HEK293T (cell line): ENCODE data around the gene AKAP7.
"Not testable (repeated sequence)": the region's sequence is repeated elsewhere in the genome, so short reads cannot be mapped to it uniquely, and the experiment has no call there.

ENCODE experiments used
- CTCF ChIA-PET: fragments of 350-600 bp; formaldehyde crosslinking; extraction: SDS; loops from one replicate; lab custom pipeline; 2021; ENCODE audit warnings: antibody characterized with exemption, inconsistent platforms; lab: Yijun Ruan, JAX
- POLR2A ChIA-PET: fragments of 350-600 bp; formaldehyde crosslinking; extraction: SDS; loops from one replicate; lab custom pipeline; 2020; ENCODE audit warnings: antibody characterized with exemption, inconsistent platforms; lab: Yijun Ruan, JAX
- DNase-seq: peaks from one replicate; pipeline ENCODE4 v3.0.0; 2012; ENCODE audit warnings: mixed read lengths; ENCODE audit errors: extremely low spot score
- ARNT ChIP-seq: fragments of 450-650 bp; IDR thresholded peaks from 2 replicates; pipeline ENCODE4 v1.6.1; 2017; ENCODE audit warnings: mild to moderate bottlenecking
- BHLHE40 ChIP-seq: fragments of 450-650 bp; IDR thresholded peaks from 2 replicates; pipeline ENCODE4 v1.6.1; 2016; ENCODE audit warnings: mild to moderate bottlenecking, moderate library complexity, borderline replicate concordance
- CTBP1 ChIP-seq: fragments of 450-650 bp; IDR thresholded peaks from 2 replicates; pipeline ENCODE4 v1.6.1; 2016; ENCODE audit warnings: borderline replicate concordance
- ELF4 ChIP-seq: fragments of 450-650 bp; IDR thresholded peaks from 2 replicates; pipeline ENCODE4 v1.6.1; 2017; ENCODE audit warnings: antibody characterized with exemption
- FOXA1 ChIP-seq: fragments of 450-650 bp; IDR thresholded peaks from 2 replicates; pipeline ENCODE4 v1.6.1; 2016; ENCODE audit warnings: mild to moderate bottlenecking
- FOXK2 ChIP-seq: fragments of 450-650 bp; IDR thresholded peaks from 2 replicates; pipeline ENCODE4 v1.6.1; 2016; ENCODE audit warnings: mild to moderate bottlenecking
- FOXM1 ChIP-seq: fragments of 450-650 bp; IDR thresholded peaks from 2 replicates; pipeline ENCODE4 v1.6.1; 2017; ENCODE audit warnings: mild to moderate bottlenecking, borderline replicate concordance
- HDGF ChIP-seq: fragments of 450-650 bp; IDR thresholded peaks from 2 replicates; pipeline ENCODE4 v1.6.1; 2017; ENCODE audit warnings: antibody characterized with exemption, borderline replicate concordance
- L3MBTL2 ChIP-seq: fragments of 450-650 bp; conservative IDR thresholded peaks from 2 replicates; pipeline ENCODE4 v1.6.1; 2016; ENCODE audit warnings: mild to moderate bottlenecking
- LEF1 ChIP-seq: fragments of 450-650 bp; IDR thresholded peaks from 2 replicates; pipeline ENCODE4 v1.6.1; 2017; ENCODE audit warnings: mild to moderate bottlenecking, borderline replicate concordance
- NFRKB ChIP-seq: fragments of 450-650 bp; IDR thresholded peaks from 2 replicates; pipeline ENCODE4 v1.6.1; 2016; ENCODE audit warnings: mild to moderate bottlenecking, moderate library complexity
- SP1 ChIP-seq: fragments of 450-650 bp; IDR thresholded peaks from 2 replicates; pipeline ENCODE4 v1.6.1; 2017
- SUZ12 ChIP-seq: fragments of 450-650 bp; IDR thresholded peaks from 2 replicates; pipeline ENCODE4 v1.6.1; 2016; ENCODE audit warnings: mild to moderate bottlenecking
- TARDBP ChIP-seq: fragments of 450-650 bp; IDR thresholded peaks from 2 replicates; pipeline ENCODE4 v1.6.1; 2016
- ZNF384 ChIP-seq: fragments of 450-650 bp; IDR thresholded peaks from 2 replicates; pipeline ENCODE4 v1.6.1; 2016
- TF ChIP-seq, protein P1 (sequence below): fragments of 450-650 bp; IDR thresholded peaks from 2 replicates; pipeline ENCODE4 v1.6.1; 2016

The AKAP7 gene

DNA sequence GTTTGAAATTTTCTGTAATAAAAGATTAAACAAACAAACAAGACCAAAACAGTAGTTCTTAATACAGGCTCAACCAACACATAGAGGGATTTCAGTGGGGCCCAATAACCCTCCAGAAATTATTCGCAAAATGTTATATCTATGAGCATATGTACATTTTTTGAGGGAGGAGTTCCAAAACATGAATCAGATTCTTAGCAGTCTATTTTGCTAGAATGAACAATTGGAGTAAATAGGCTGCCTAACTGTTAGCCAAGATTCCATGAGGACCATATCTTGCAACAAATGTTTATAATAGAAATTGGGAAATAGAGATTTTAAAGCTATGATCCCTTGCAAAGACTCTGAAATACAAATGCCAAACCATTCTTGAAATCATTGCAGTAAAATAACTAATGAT is 186.3 kb downstream of the AKAP7 start:
- TF ChIP-seq HDGF, result no peak
- no peak for TF ChIP-seq NFRKB
- TF ChIP-seq FOXA1, result no peak
- TF ChIP-seq FOXM1, result no peak
- TF ChIP-seq L3MBTL2, result no peak
- no peak for DNase-seq
- ChIA-PET CTCF (interaction anchor here (0.7 kb wide), 1 partner anchor 141 kb away, joined by 3 read pairs; no protein-coding TSS in a partner anchor), POLR2A (no interaction called here)

DNA sequence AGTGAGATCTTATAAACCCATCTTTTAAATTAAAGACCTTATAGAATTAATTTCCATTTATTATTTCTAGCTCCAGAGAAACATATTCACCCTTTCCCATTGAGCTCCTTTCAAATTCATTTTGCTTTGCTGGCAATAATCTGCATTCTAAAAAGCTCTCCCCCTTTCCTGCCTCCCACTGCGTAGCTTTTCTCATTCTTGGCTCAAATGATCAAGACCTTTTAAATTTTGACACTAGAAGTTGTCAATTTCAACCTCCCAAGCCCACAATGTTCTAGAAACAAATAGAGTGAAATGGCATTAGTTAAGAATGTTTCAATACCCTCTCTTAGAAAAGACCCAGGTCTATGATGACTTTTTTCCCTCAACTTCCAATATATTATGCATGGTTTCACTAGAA is 186.9 kb downstream of the AKAP7 start:
- CTCF ChIA-PET, result no interaction called here
- POLR2A ChIA-PET, result no interaction called here
- TF ChIP-seq FOXK2, result no peak
- TF ChIP-seq ZNF384, result no peak
- no peak for TF ChIP-seq SUZ12
- TF ChIP-seq L3MBTL2, result no peak
- no peak for TF ChIP-seq CTBP1
- TF ChIP-seq BHLHE40, result no peak
- TF ChIP-seq TARDBP, result no peak
- no peak for TF ChIP-seq FOXA1
- no peak for TF ChIP-seq ELF4
- no peak for TF ChIP-seq LEF1
- TF ChIP-seq, protein P1, sequence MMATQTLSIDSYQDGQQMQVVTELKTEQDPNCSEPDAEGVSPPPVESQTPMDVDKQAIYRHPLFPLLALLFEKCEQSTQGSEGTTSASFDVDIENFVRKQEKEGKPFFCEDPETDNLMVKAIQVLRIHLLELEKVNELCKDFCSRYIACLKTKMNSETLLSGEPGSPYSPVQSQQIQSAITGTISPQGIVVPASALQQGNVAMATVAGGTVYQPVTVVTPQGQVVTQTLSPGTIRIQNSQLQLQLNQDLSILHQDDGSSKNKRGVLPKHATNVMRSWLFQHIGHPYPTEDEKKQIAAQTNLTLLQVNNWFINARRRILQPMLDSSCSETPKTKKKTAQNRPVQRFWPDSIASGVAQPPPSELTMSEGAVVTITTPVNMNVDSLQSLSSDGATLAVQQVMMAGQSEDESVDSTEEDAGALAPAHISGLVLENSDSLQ, result no peak
- no peak for TF ChIP-seq ARNT
- TF ChIP-seq SP1, result no peak
- TF ChIP-seq FOXM1, result no peak
- TF ChIP-seq NFRKB, result no peak
- TF ChIP-seq HDGF, result no peak
- DNase-seq, result no peak

DNA sequence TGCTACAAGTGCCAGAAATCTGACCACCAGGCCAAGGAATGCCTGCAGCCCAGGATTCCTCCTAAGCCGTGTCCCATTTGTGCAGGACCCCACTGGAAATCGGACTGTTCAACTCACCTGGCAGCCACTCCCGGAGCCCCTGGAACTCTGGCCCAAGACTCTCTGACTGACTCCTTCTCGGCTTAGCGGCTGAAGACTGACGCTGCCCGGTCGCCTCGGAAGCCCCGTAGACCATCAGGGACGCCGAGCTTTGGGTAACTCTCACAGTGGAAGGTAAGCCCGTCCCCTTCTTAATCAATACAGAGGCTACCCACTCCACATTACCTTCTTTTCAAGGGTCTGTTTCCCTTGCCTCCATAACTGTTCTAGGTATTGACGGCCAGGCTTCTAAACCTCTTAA is 190.4 kb downstream of the AKAP7 start:
- DNase-seq, POLR2A ChIA-PET, CTCF ChIA-PET: not testable (repeated sequence)

DNA sequence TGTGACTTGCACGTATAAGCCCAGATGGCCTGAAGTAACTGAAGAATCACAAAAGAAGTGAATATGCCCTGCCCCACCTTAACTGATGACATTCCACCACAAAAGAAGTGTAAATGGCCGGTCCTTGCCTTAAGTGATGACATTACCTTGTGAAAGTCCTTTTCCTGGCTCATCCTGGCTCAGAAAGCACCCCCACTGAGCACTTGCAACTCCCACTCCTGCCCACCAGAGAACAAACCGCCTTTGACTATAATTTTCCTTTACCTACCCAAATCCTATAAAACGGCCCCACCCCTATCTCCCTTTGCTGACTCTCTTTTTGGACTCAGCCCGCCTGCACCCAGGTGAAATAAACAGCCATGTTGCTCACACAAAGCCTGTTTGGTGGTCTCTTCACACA is 193.5 kb downstream of the AKAP7 start:
- DNase-seq, CTCF ChIA-PET, POLR2A ChIA-PET: not testable (repeated sequence)

DNA sequence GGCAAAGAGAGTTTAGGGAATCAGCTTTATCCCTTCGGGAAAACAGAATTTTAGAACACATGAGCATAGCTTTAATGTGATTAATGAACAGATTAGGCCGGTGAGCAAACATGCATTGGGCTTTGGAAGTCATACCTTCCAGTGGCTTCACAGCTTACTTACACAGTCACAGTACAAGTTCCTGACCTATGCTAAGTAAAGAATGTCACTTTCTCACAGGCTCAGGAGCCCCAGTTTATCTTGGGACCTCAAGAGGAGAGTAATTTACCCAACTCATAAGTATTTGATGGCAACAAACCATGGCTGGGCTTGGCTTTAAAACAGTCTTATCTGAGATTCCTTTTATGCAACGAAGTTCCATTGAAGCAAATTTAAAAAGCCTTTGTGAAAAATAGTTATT is 195.9 kb downstream of the AKAP7 start:
- ChIA-PET POLR2A (no interaction called here), CTCF (no interaction called here)
- no peak for DNase-seq
- TF ChIP-seq, protein P1, result no peak
- no peak for TF ChIP-seq ARNT
- TF ChIP-seq SP1, result no peak
- no peak for TF ChIP-seq SUZ12
- no peak for TF ChIP-seq TARDBP
- no peak for TF ChIP-seq NFRKB
- TF ChIP-seq ELF4, result no peak
- no peak for TF ChIP-seq CTBP1
- TF ChIP-seq ZNF384, result no peak

DNA sequence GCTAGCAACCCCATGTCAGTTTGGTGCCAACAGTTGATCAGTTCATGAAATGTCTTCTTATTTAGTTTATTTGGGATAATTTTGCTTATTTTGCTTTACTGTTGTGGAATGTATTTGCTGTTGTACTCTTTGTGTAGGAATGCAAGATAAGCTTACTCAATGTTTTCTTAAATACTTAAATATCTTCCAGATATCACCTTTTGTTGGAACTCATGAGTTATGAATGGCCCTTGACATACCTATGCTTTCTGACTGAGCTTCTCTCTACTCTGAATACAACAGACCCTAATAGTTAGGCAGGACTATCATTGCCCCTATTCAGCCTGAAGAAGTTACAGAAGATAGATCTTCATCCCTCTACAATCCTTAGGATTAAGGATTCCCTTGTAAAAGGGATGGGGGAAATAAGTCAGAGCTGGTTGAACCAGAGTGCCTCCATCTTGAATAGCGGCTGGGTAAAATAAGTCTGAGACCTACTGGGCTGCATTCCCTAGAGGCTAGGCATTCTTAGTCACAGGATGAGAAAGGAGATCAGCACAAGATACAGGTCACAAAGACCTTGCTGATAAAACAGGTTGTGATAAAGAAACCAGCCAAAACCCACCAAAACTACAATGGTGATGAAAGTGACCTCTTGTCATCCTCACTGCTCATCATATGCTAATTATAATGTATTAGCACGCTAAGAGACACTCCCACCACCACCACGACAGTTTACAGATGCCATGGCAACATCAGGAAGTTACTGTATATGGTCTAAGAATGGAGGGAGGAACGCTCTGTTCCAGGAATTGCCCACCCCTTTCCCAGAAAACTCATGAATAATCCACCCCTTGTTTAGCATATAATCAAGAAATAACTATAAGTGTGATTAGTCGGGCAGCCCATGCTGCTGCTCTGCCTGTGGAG is 196.9 kb downstream of the AKAP7 start:
- ChIA-PET POLR2A (no interaction called here), CTCF (no interaction called here)

More for the DNA sequence above, 196.9 kb downstream of the AKAP7 start:
- TF ChIP-seq SP1, result no peak
- TF ChIP-seq FOXM1, result no peak
- no peak for TF ChIP-seq FOXA1
- no peak for TF ChIP-seq TARDBP
- no peak for TF ChIP-seq NFRKB
- TF ChIP-seq LEF1, result no peak
- no peak for TF ChIP-seq ZNF384
- no peak for TF ChIP-seq FOXK2
- TF ChIP-seq SUZ12, result no peak
- no peak for TF ChIP-seq CTBP1
- no peak for TF ChIP-seq ARNT
- TF ChIP-seq BHLHE40, result no peak
- TF ChIP-seq, protein P1, result no peak
- no peak for TF ChIP-seq L3MBTL2
- no peak for TF ChIP-seq ELF4
- no peak for DNase-seq
